Astrocyte of the spinal cord (primary cell): ENCODE measurements around the gene KCNS1.

Experiments
- DNase-seq: peaks from one replicate; pipeline ENCODE4 v3.0.0; 2011; ENCODE audit warnings: low read depth, low spot score
- H3K4me3 ChIP-seq: 2 replicates; pipeline ENCODE4 v1.5.1; 2011; ENCODE audit warnings: low read depth, mild to moderate bottlenecking, low read length, moderate library complexity
- in situ Hi-C: cut with HindIII; loops from 2 replicates; pipeline ENCODE4 v1.10.0; 2017; ENCODE audit warnings: low sequenced_read_pairs
- TF ChIP-seq, protein P1 (sequence below): IDR thresholded peaks from 2 replicates; pipeline ENCODE4 v1.5.1; 2012; ENCODE audit warnings: low read depth, mild to moderate bottlenecking, low read length, inconsistent platforms

KCNS1 gene

DNA sequence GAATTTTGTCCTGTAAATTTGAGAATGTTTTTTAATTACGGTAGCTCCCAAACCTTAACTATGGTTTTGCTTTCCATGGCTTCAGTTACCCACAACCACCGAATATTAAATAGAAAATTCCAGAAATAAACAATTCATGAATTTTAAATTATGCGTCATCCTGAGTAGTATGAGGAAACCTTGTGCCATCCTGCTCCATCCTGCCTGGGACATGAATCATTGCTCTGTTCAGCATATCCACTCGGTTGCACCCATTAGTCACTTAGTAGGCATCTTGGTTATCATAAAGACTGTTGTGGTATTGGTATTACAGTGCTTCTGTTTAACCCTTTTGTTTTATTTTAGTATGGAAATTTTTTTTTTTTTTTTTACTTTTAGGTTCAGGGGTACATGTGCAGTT lies 39.7 kb downstream of the KCNS1 start:
- peak; percentile 75 for DNase-seq
- in situ Hi-C loops: no loop called here
- H3K4me3 ChIP-seq: no peak overlapping the region
- TF ChIP-seq, protein P1, sequence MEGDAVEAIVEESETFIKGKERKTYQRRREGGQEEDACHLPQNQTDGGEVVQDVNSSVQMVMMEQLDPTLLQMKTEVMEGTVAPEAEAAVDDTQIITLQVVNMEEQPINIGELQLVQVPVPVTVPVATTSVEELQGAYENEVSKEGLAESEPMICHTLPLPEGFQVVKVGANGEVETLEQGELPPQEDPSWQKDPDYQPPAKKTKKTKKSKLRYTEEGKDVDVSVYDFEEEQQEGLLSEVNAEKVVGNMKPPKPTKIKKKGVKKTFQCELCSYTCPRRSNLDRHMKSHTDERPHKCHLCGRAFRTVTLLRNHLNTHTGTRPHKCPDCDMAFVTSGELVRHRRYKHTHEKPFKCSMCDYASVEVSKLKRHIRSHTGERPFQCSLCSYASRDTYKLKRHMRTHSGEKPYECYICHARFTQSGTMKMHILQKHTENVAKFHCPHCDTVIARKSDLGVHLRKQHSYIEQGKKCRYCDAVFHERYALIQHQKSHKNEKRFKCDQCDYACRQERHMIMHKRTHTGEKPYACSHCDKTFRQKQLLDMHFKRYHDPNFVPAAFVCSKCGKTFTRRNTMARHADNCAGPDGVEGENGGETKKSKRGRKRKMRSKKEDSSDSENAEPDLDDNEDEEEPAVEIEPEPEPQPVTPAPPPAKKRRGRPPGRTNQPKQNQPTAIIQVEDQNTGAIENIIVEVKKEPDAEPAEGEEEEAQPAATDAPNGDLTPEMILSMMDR: no peak

DNA sequence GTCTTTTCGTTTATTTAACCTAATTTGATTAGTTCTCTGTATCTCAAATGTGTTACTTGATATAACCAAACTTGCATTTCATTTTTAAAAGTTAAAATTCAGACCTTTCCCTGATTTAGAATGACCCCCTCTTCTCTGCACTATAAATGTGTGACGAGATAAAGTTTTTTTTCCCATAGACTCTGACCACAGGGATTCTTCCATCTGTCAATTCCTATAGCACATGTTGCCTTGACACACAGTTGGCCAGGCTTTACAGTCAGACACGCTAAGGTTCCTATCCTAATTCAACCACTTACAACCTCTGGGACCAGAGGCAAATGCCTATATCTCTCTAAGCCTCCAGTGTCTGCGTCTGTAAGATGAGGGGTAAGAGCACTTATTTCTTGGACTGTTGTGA lies 40.6 kb downstream of the KCNS1 start:
- in situ Hi-C loops: no loop called here
- no peak for DNase-seq
- TF ChIP-seq, protein P1: no peak
- H3K4me3 ChIP-seq: no peak overlapping the region

GRCh38 chr20:45059022-45059728 lies 41.8 kb downstream of the KCNS1 start:
- DNase-seq: peak; percentile 54
- in situ Hi-C loops: no loop called here
- TF ChIP-seq, protein P1: no peak
- H3K4me3 ChIP-seq: no peak overlapping the region

GRCh38 chr20:45058168-45058850 lies 42.6 kb downstream of the KCNS1 start:
- in situ Hi-C loops: no loop called here
- no peak for DNase-seq
- TF ChIP-seq, protein P1: no peak
- H3K4me3 ChIP-seq: no peak overlapping the region

DNA sequence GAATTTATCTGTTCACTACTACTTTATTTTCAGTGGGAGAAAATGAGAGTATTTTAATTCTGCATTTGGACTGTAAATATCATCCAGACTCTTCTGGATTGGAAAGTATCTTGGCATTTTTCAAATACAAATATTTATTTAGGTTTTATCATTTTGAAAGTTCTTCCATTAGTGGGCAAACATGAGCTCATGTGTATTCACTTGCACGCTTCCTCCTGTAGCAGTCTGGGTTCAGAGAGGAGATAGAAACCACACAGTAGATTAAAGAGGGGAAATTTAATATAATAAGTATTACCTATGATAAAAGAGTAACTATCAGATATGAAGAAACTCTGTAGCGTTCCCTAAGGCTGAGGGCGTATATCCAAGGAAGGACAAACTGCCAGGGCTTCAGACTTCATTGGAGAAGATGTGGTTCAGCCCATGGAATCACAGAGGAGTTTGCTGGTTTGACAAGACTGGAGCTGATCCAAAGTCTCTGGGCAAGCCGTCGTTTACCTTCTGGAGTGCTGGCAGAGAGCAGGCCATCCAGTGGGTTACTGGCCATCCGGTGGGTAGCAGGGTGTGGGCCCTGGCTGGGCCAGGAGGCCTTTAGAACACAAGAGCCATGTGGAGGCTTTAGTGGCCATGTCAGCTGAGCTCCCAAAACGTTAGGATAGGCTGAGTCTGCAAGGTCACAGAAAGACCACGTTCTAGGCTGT lies 44.3 kb downstream of the KCNS1 start:
- no peak for DNase-seq
- TF ChIP-seq, protein P1: no peak
- no peak overlapping the region for H3K4me3 ChIP-seq
- in situ Hi-C loops: no loop called here

GRCh38 chr20:45055056-45055455 lies 45.9 kb downstream of the KCNS1 start:
- TF ChIP-seq, protein P1: no peak
- in situ Hi-C loops: no loop called here
- DNase-seq: no peak
- no peak overlapping the region for H3K4me3 ChIP-seq
